ENCODE measurements around the gene CALR3.

CALR3 gene

GRCh38 chr19:16540948-16541347, 45.0 kb upstream of the CALR3 start:
- peak overlapping the region; percentile 77 for H3K4me3 ChIP-seq (ENCODE audit: low read depth, low read length)
- no peak for DNase-seq (ENCODE audit: low read depth)
- TF ChIP-seq CTCF (IDR thresholded peaks at IDR 0.05; ENCODE audit: low read depth, low read length, missing control alignments): no peak

GRCh38 chr19:16537111-16537510, 41.1 kb upstream of the CALR3 start:
- H3K4me3 ChIP-seq (ENCODE audit: low read depth, low read length): no peak overlapping the region
- TF ChIP-seq CTCF (IDR thresholded peaks at IDR 0.05; ENCODE audit: low read depth, low read length, missing control alignments): no peak
- no peak for DNase-seq (ENCODE audit: low read depth)

GRCh38 chr19:16536130-16536529, 40.2 kb upstream of the CALR3 start:
- DNase-seq (ENCODE audit: low read depth): no peak
- H3K4me3 ChIP-seq (ENCODE audit: low read depth, low read length): no peak overlapping the region
- TF ChIP-seq CTCF (IDR thresholded peaks at IDR 0.05; ENCODE audit: low read depth, low read length, missing control alignments): no peak

- H3K4me3 ChIP-seq (ENCODE audit: low read depth, low read length): no peak overlapping the region
- DNase-seq (ENCODE audit: low read depth): no peak
- TF ChIP-seq CTCF (IDR thresholded peaks at IDR 0.05; ENCODE audit: low read depth, low read length, missing control alignments): no peak
These were observed 39.4 kb upstream of the CALR3 start for GRCh38 chr19:16535381-16535780.

- H3K4me3 ChIP-seq (ENCODE audit: low read depth, low read length): no peak overlapping the region
- DNase-seq (ENCODE audit: low read depth): no peak
- no peak for TF ChIP-seq CTCF (IDR thresholded peaks at IDR 0.05; ENCODE audit: low read depth, low read length, missing control alignments)
These were observed 36.7 kb upstream of the CALR3 start for GRCh38 chr19:16532440-16533234.

- DNase-seq (ENCODE audit: low read depth): no peak
- no peak for TF ChIP-seq CTCF (IDR thresholded peaks at IDR 0.05; ENCODE audit: low read depth, low read length, missing control alignments)
- no peak overlapping the region for H3K4me3 ChIP-seq (ENCODE audit: low read depth, low read length)
These were observed 35.4 kb upstream of the CALR3 start for GRCh38 chr19:16531380-16531669.

Measured in GM12864 (cell line).